Fibroblast of lung (primary cell): ENCODE data around the gene GAS2L1. TPM values are rescaled to one million over a fixed set of nuclear protein-coding genes. Genes with fewer than 3 reads are reported as not detected.

Experiments used
- DNase-seq, 2 donors: peaks; one replicate each; pipeline versions ENCODE4 v3.0.0 to v3.0.0-alpha.2; 2010; ENCODE audit warnings: low read depth in 2 of 2
- H2AFZ ChIP-seq: 2 replicates; pipeline ENCODE4 v1.5.1; 2012; ENCODE audit warnings: low read length, control low read depth, inconsistent platforms
- H3K27ac ChIP-seq: 2 replicates; pipeline ENCODE4 v1.5.1; 2011; ENCODE audit warnings: low read length, control low read depth; ENCODE audit not compliant: insufficient read depth
- H3K27me3 ChIP-seq: 2 replicates; pipeline ENCODE4 v1.5.1; 2011; ENCODE audit warnings: mild to moderate bottlenecking, low read length; ENCODE audit not compliant: control insufficient read depth, insufficient read depth
- H3K36me3 ChIP-seq: 2 replicates; pipeline ENCODE4 v1.5.1; 2011; ENCODE audit warnings: low read length; ENCODE audit not compliant: control insufficient read depth, insufficient read depth
- H3K4me1 ChIP-seq: 2 replicates; pipeline ENCODE4 v1.5.1; 2011; ENCODE audit warnings: low read length; ENCODE audit not compliant: control insufficient read depth, insufficient read depth; ENCODE audit errors: extremely low read depth
- H3K4me2 ChIP-seq: 2 replicates; pipeline ENCODE4 v1.5.1; 2011; ENCODE audit warnings: low read length, control low read depth; ENCODE audit not compliant: insufficient read depth; ENCODE audit errors: extremely low read depth
- H3K4me3 ChIP-seq, 4 experiments: fragments of 200-600 bp in 1 of 4; sonication (generic) in 1 of 4; replicated peaks in 1 of 4; 2 replicates each; pipeline ENCODE4 v1.5.1; 2011 to 2016; ENCODE audit warnings: low read length in 4 of 4, low read depth in 3 of 4, mild to moderate bottlenecking in 3 of 4, control low read depth in 2 of 4, inconsistent platforms in 1 of 4, mixed read lengths in 1 of 4; ENCODE audit not compliant: insufficient read depth in 1 of 4; ENCODE audit errors: control extremely low read depth in 1 of 4
- H3K79me2 ChIP-seq: 2 replicates; pipeline ENCODE4 v1.5.1; 2012; ENCODE audit warnings: mild to moderate bottlenecking, low read length, inconsistent platforms; ENCODE audit not compliant: control insufficient read depth, insufficient read depth
- H3K9ac ChIP-seq: 2 replicates; pipeline ENCODE4 v1.5.1; 2011; ENCODE audit warnings: mild to moderate bottlenecking, low read length, control low read depth; ENCODE audit not compliant: insufficient read depth
- H3K9me3 ChIP-seq: 2 replicates; pipeline ENCODE4 v1.5.1; 2012; ENCODE audit warnings: low read depth, low read length; ENCODE audit not compliant: control insufficient read depth, insufficient read depth
- H4K20me1 ChIP-seq: 2 replicates; pipeline ENCODE4 v1.5.1; 2011; ENCODE audit warnings: low read length; ENCODE audit not compliant: control insufficient read depth, insufficient read depth; ENCODE audit errors: extremely low read depth
- EZH2 ChIP-seq: IDR thresholded peaks from 2 replicates; pipeline ENCODE4 v1.5.1; 2012; ENCODE audit warnings: low read length, control low read depth, mild to moderate bottlenecking; ENCODE audit errors: missing control alignments
- polyA plus RNA-seq, 2 donors: library from polyadenylated mRNA; depleted of rRNA in 1 of 2; stranded (reverse) in 1 of 2; unstranded in 1 of 2; fragments of >200 nt; gene quantifications; 2 replicates each; pipeline ENCODE4 v1.2.1, GENCODE V29; 2011 to 2012; ENCODE audit warnings: missing spikeins in 1 of 2
- total RNA-seq: library from RNA; depleted of rRNA; stranded (reverse); fragments of >200 nt; gene quantifications from 2 replicates; pipeline ENCODE4 v1.2.1, GENCODE V29; 2014
- TF ChIP-seq, protein P1 (sequence below), 2 donors: IDR thresholded peaks in 1 of 2; conservative IDR thresholded peaks in 1 of 2; 1 replicate in 1 of 2; 2 replicates in 1 of 2; pipeline ENCODE4 v1.5.1; 2011 to 2012; ENCODE audit warnings: low read length in 2 of 2, control low read depth in 1 of 2, inconsistent platforms in 1 of 2, low read depth in 1 of 2, mild to moderate bottlenecking in 1 of 2

Gene GAS2L1
- total and polyA plus RNA-seq, 2 donors (not counting 1 experiment from before 2014, with no cell fraction given): 5.4 to 8.9 TPM

GRCh38 chr22:29325356-29325755 lies 18.9 kb downstream of the GAS2L1 start:
- Histone ChIP-seq H3K36me3 (peaks cover 12% of the 10 kb centered on the region), H2AFZ (no peak overlapping the region), H3K27ac (no peak overlapping the region), H3K4me2 (no peak overlapping the region), H3K9me3 (no peaks in the 10 kb centered on the region), H3K27me3 (no peaks in the 10 kb centered on the region), H3K4me3 (no peak overlapping the region), H3K79me2 (no peaks in the 10 kb centered on the region), H3K4me1 (no peaks in the 10 kb centered on the region), H3K9ac (no peak overlapping the region), H4K20me1 (no peaks in the 10 kb centered on the region)
- no peak for DNase-seq
- TF ChIP-seq, protein P1, sequence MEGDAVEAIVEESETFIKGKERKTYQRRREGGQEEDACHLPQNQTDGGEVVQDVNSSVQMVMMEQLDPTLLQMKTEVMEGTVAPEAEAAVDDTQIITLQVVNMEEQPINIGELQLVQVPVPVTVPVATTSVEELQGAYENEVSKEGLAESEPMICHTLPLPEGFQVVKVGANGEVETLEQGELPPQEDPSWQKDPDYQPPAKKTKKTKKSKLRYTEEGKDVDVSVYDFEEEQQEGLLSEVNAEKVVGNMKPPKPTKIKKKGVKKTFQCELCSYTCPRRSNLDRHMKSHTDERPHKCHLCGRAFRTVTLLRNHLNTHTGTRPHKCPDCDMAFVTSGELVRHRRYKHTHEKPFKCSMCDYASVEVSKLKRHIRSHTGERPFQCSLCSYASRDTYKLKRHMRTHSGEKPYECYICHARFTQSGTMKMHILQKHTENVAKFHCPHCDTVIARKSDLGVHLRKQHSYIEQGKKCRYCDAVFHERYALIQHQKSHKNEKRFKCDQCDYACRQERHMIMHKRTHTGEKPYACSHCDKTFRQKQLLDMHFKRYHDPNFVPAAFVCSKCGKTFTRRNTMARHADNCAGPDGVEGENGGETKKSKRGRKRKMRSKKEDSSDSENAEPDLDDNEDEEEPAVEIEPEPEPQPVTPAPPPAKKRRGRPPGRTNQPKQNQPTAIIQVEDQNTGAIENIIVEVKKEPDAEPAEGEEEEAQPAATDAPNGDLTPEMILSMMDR (conservative IDR thresholded peaks at IDR 0.05 in 1 of 2, IDR thresholded peaks at IDR 0.05 in 1 of 2; ENCODE audit: low read depth in 1 of 2, low read length in 2 of 2): no peak

- H3K36me3 ChIP-seq: peaks cover 12% of the 10 kb centered on the region
- no peak overlapping the region for H2AFZ ChIP-seq
- no peaks in the 10 kb centered on the region for H4K20me1 ChIP-seq
- no peak overlapping the region for H3K27ac ChIP-seq
- H3K79me2 ChIP-seq: no peaks in the 10 kb centered on the region
- H3K9ac ChIP-seq: no peak overlapping the region
- H3K4me3 ChIP-seq: no peak overlapping the region
- TF ChIP-seq, protein P1 (conservative IDR thresholded peaks at IDR 0.05 in 1 of 2, IDR thresholded peaks at IDR 0.05 in 1 of 2; ENCODE audit: low read depth in 1 of 2, low read length in 2 of 2): no peak
- no peak overlapping the region for H3K4me2 ChIP-seq
- no peaks in the 10 kb centered on the region for H3K9me3 ChIP-seq
- no peaks in the 10 kb centered on the region for H3K27me3 ChIP-seq
- DNase-seq: no peak
- peaks cover 2% of the 10 kb centered on the region for H3K4me1 ChIP-seq
These were observed 19.4 kb downstream of the GAS2L1 start for GRCh38 chr22:29325785-29326315.

- H2AFZ ChIP-seq: no peak overlapping the region
- no peak overlapping the region for H3K9ac ChIP-seq
- TF ChIP-seq EZH2: no peak
- TF ChIP-seq, protein P1 (conservative IDR thresholded peaks at IDR 0.05 in 1 of 2, IDR thresholded peaks at IDR 0.05 in 1 of 2; ENCODE audit: low read depth in 1 of 2, low read length in 2 of 2): no peak
- peaks cover 12% of the 10 kb centered on the region for H3K36me3 ChIP-seq
- no peak overlapping the region for H3K27ac ChIP-seq
- no peaks in the 10 kb centered on the region for H3K9me3 ChIP-seq
- no peaks in the 10 kb centered on the region for H3K79me2 ChIP-seq
- H3K27me3 ChIP-seq: no peaks in the 10 kb centered on the region
- H4K20me1 ChIP-seq: no peaks in the 10 kb centered on the region
- no peak overlapping the region for H3K4me2 ChIP-seq
- peaks cover 8% of the 10 kb centered on the region for H3K4me1 ChIP-seq
- no peak for DNase-seq
- no peak overlapping the region for H3K4me3 ChIP-seq
These were observed 20.0 kb downstream of the GAS2L1 start for GRCh38 chr22:29326481-29326880.
